Fibroblast of skin of right quadriceps (primary cell): Measurements from ENCODE around the gene GLOD4.
"Not testable (repeated sequence)": the region's sequence is repeated elsewhere in the genome, so short reads cannot be mapped to it uniquely, and the experiment has no call there.

Experiments
- DNase-seq: peaks from one replicate; pipeline ENCODE4 v3.0.0-alpha.2; 2013

GLOD4 gene

GRCh38 chr17:802481-802880, 20.4 kb upstream of the GLOD4 start:
- DNase-seq = no peak

- no peak for DNase-seq
Observed at GRCh38 chr17:801660-802059, 19.6 kb upstream of the GLOD4 start.

- DNase-seq = no peak
Observed at GRCh38 chr17:800446-801242, 18.6 kb upstream of the GLOD4 start.

DNA sequence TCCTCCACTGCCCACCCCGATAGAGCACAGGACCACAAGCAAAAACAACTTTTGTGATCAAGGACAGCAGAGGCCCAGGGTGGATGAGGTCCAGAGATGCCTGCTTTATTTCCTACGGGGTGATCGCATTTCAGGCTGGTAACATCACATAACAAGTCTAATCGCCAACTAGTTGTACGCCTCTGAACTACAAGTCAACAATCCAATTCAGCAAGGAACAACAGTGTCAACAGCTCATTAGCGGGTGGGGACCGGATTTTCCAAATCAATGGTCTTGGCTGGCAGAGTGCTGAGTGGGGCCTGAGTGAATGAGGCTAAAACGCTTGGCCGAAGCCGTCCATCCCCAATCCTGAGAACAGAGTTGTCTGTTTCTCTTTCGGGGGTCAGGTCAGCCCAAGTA, 17.2 kb upstream of the GLOD4 start:
- DNase-seq = no peak

DNA sequence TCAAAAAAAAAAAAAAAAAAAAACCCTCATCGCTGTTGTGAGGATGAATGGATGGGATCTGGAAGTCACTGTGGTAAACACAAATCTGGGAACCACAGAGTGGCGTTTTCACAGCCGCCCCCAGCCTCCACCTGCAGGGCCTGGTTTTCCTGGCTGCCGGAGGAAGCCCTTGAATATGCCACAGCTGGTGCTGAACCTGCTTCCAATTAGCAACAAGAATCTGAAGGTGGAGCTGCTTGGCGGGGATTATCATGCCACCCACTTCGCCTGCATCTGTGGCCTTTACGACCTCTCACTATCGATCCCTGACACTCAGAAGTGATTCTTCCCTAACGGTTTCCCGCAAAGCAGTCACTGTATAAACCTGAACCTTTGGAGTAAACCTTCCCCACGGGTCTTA, 16.2 kb upstream of the GLOD4 start:
- no peak for DNase-seq

- DNase-seq = no peak
Observed at GRCh38 chr17:797236-797840, 15.3 kb upstream of the GLOD4 start.

GRCh38 chr17:796609-797008, 14.5 kb upstream of the GLOD4 start:
- DNase-seq = no peak

GRCh38 chr17:795721-796120, 13.6 kb upstream of the GLOD4 start:
- no peak for DNase-seq

DNA sequence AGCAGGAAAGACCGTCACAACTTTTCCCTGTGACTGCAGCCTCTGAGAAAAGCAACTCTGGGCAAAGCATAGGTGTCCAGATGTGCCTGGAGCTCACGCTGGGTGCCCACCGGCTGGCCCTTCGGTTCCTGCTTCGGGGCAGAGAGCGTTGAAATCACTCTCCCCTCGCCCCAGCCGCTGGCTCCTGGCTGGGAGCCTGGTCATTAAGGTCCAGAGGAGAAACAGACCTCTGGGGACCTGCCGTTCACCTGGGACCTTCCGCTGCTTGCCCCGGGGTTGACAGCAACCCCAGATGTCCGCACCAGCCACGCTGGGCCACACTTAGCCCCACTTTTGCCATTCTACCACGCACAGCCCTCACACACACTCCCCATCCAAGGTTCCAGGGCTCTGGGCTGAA, 13.2 kb upstream of the GLOD4 start:
- DNase-seq = no peak

DNA sequence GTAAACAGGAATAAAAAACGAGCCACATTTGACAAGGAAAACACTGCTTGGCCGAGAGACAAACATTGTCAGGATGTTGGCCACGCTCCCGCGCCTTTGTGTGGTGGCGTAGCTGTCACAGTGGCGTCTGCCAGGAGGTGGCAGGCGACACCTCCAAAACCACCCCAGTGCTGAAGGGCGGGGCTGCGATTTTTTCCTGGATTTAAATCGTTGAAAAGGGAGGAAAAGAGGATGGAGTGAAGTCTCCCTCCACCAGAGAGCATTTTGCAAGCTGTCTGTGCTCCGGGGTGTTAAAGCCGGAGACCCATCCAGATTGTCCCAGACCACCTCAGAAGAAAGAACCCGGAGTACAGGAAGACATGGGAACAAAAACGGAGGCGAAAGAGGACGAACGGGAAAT, 12.8 kb upstream of the GLOD4 start:
- peak; percentile 78 for DNase-seq

- no peak for DNase-seq
Observed at GRCh38 chr17:792277-792676, 10.2 kb upstream of the GLOD4 start.

DNA sequence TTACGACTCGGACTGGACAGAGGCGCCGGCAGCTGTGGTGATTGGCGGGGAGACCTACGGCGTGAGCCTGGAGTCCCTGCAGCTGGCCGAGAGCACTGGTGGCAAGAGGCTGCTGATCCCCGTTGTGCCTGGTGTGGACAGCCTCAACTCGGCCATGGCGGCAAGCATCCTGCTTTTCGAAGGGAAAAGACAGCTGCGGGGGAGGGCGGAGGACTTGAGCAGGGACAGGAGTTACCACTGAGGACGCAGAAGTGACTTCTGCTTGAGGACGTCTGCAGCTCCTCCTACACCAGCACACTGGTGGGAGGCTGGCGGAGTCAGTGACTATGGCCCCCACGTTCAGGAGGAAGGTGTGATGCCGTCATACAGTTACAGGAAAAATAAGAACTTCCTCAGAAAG, 9.7 kb upstream of the GLOD4 start:
- no peak for DNase-seq

DNA sequence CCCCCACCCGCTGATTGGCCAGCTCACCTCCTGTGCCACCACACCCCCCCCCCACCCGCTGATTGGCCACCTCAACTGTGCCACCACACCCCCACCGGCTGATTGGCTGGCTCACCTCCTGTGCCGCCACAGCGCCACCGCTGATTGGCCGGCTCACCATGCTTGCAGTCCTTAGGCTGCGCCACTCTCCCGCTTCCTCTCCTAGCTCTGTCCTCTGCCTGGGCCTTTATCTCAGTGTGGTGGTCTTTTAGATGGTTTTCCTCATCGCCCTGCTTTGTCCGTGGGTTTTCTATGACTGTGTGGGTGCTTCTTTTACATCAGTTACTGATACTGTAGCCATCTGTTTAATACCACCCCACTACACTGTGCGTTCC, 8.8 kb upstream of the GLOD4 start:
- DNase-seq = not testable (repeated sequence)

GRCh38 chr17:789931-790873, 8.1 kb upstream of the GLOD4 start:
- peak; percentile 28 for DNase-seq

DNA sequence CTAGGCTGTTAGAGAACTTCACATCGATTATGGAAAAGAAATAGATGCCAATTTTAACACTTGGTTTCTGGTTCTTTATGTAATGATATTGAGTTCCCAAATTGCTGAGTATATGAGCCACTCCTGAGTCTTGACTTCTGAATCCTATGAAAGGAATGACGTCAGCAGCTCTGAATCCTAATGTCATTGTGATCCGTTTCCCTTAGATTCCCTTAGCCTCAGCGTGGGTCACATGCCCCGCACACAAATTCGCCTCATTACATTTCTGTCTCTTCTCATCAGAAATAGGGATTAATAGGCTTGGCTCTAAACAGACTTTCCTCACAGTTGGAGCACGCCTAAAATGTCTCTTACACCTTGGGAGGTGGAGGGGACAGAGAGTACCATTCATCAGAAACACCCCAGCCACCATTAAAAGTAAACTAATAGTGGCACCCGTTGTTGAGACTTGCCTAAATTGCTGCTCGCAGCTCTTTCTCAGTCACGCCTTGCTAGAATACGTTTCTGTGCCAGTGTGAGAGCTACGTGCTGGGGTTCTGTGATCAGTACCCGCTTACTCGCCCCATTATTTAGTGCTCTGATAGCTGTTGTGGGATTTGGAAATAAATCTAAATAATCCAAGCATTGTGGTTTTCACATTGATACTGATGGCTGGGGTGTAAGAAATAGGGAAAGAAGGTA, 7.2 kb upstream of the GLOD4 start:
- DNase-seq = no peak

DNA sequence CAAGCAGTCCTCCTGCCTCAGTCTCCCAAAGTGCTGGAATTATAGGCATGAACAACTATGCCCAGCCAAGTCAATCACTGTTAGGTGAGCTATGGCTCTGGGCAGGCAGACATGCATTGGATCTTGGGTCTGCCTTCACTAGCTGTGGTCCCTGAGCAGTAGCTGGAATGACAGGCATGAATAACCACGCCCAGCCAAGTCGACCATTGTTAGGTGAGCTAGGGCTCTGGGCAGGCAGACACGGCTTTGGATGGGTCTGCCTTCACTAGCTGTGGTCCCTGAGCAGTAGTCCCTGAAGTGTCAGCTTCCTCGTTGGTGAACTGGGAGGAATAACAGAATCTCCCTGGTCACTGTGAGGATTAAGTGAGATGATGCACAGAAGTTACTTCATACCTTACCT, 6.5 kb upstream of the GLOD4 start:
- no peak for DNase-seq

DNA sequence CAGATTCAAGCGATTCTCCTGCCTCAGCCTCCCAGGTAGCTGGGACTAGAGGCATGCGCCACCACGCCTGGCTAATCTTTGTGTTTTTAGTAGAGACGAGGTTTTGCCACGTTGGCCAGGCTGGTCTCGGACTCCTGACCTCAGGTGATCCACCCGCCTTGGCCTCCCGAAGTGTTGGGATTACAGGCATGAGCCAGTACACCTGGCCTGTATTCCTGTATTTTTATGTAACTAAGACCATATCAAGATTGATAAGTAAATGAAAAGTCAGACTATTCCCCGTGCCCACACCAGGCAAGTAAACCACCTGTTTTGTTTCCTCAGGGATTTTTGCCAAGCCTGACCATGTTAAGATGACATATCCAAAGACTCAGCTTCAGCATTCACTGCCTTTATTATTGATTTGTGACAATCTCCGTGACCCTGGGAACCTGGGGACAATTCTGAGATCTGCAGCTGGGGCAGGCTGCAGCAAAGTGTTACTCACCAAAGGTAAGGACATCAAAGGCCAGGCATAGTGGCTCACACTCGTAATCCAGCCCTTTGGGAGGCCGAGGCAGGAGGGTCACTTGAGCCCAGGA, 5.7 kb upstream of the GLOD4 start:
- DNase-seq = no peak

DNA sequence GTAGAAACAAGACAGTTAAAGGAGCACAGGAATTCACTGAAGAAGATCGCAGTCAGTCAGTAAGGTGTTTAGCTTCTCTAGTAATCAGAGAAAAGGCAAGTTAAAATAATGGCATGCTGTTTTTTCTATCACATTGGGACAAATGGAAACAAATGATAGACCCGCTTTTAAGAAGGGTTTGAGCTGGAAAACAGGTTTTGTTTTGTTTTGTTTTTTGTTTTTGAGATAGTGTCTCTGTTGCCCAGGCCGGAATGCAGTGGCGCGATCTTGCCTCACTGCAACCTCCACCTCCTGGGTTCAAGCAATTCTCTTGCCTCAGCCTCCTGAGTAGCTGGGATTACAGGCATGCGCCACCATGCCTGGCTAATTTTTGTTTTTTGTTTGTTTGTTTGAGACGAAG, 3.8 kb upstream of the GLOD4 start:
- DNase-seq = not testable (repeated sequence)

DNA sequence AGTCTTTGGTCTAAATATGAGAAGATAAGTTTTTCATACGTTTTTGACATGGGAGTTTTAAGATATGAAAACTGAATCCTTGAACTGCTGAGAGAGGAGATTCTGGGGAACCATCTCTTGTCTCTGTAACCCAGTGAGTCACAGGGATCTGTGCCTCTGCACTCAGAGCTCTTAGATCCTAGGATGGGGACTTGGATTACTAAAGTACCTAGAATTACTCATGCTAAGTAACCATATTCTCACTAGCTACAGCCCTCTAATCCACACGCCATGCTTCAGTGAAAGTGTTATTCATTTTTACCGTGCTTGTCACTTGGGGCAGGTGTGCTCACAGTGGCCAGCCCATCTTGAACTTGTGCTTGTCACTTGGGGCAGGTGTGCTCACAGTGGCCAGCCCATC, 2.1 kb upstream of the GLOD4 start:
- no peak for DNase-seq

DNA sequence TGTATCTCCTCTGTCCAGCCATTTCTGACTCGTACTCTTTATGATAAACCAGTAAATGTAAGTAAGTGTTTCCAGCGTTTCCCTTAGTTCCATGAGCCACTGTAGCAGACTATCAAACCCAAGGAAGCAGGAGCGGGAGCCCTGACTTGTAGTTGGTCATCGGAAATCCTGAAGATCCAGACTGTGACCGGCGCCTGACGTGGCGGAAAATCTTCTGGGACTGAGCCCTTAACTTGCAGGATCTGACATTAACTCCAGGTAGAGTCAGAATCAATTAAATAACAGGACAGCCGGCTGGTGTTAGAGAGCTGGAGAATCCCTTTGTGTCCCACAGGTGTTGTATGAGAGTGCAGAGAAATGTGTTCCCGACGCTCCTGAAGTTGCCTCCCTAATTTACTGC, 4.0 kb downstream of the GLOD4 start:
- no peak for DNase-seq

DNA sequence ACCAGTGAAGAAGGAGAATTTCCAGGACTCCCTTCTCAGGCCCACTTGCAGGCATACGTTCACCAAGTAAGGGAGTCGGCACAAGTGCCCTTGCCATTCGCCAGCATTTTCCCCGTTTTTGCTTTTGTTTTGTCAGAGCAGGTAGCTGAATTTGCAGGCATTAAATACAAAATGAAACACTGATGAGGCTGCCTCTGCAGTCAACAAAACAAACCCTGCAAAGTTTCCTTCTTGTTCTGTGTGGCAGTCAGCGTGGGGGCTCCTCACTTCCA, 7.8 kb downstream of the GLOD4 start:
- no peak for DNase-seq

- no peak for DNase-seq
Observed at GRCh38 chr17:773467-774312, 8.4 kb downstream of the GLOD4 start.
